HFF-Myc (cell line): ENCODE measurements around the gene CHN1.

ENCODE experiments used
- DNase-seq: peaks from one replicate; pipeline ENCODE4 v3.0.0-alpha.2; 2011; ENCODE audit warnings: low read depth; ENCODE audit errors: extremely low read depth
- H3K4me3 ChIP-seq: replicated peaks from 2 replicates; pipeline ENCODE4 v1.5.1; 2011; ENCODE audit warnings: low read depth, mild to moderate bottlenecking, control low read depth, low read length
- TF ChIP-seq, protein P1 (sequence below): IDR thresholded peaks from 2 replicates; pipeline ENCODE4 v1.5.1; 2012; ENCODE audit warnings: mild to moderate bottlenecking, low read depth, low read length, control low read depth; ENCODE audit errors: missing control alignments

Gene CHN1

GRCh38 chr2:174756743-174757142 is 248.4 kb downstream of the CHN1 start:
- DNase-seq: no peak
- TF ChIP-seq, protein P1, sequence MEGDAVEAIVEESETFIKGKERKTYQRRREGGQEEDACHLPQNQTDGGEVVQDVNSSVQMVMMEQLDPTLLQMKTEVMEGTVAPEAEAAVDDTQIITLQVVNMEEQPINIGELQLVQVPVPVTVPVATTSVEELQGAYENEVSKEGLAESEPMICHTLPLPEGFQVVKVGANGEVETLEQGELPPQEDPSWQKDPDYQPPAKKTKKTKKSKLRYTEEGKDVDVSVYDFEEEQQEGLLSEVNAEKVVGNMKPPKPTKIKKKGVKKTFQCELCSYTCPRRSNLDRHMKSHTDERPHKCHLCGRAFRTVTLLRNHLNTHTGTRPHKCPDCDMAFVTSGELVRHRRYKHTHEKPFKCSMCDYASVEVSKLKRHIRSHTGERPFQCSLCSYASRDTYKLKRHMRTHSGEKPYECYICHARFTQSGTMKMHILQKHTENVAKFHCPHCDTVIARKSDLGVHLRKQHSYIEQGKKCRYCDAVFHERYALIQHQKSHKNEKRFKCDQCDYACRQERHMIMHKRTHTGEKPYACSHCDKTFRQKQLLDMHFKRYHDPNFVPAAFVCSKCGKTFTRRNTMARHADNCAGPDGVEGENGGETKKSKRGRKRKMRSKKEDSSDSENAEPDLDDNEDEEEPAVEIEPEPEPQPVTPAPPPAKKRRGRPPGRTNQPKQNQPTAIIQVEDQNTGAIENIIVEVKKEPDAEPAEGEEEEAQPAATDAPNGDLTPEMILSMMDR: no peak
- no peak overlapping the region for H3K4me3 ChIP-seq

- no peak overlapping the region for H3K4me3 ChIP-seq
- TF ChIP-seq, protein P1: no peak
- DNase-seq: no peak
Measured at GRCh38 chr2:174753038-174753633, 252.0 kb downstream of the CHN1 start.

- DNase-seq: no peak
- no peak overlapping the region for H3K4me3 ChIP-seq
- TF ChIP-seq, protein P1: no peak
Measured at GRCh38 chr2:174752403-174753037, 252.7 kb downstream of the CHN1 start.

- DNase-seq: no peak
- H3K4me3 ChIP-seq: no peak overlapping the region
- TF ChIP-seq, protein P1: no peak
Measured at GRCh38 chr2:174750923-174751441, 254.2 kb downstream of the CHN1 start.

DNA sequence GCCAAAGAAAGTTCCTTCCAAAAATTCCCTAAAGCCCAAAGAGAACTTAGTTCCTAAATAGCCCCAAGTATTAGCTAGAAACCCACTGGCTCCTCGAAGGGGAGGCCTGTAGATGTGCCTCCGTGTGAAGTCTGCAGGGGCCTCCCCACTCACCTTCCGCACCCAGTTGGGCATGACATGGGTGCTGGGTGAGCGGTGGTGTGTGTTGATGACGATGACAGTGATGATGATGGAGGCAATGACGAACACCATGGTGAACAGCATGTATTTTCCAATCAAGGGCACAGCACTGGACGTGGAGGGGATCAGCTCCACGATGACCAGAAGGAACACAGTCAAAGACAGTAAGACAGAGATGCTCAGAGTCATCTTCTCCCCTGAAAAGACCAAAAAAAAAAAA is 255.4 kb downstream of the CHN1 start:
- no peak overlapping the region for H3K4me3 ChIP-seq
- no peak for DNase-seq
- TF ChIP-seq, protein P1: no peak

DNA sequence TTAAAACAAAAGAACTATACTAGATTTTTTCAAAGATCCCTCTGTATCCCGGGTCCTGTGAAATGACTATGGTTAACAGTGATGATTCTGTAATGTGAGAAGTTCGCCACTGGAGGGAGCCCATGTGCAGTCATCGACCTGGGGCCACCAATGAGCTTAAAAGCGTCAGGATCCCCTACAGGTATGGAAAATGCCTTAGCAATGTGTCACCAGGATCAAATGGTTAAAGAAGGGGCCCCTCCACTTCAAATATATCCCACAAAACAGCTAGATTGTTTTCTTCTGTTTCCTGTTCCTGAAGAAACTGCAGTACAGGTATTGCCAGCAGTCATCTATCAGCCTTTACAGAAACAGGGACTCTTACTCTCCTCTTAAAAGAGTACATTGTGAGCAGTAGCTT is 256.2 kb downstream of the CHN1 start:
- H3K4me3 ChIP-seq: no peak overlapping the region
- TF ChIP-seq, protein P1: peak; percentile 75
- DNase-seq: no peak
